Skeletal muscle tissue (tissue), 4 donors: ENCODE measurements around the gene DLST. TPM values are rescaled to one million over a fixed set of nuclear protein-coding genes. Genes with fewer than 3 reads are reported as not detected.
A peak's percentile ranks its signal among the peaks of the same experiment; 100 is the strongest.

Experiments
- H3K27ac ChIP-seq: one replicate; pipeline ENCODE4 v1.7.0; 2013; ENCODE audit warnings: mild to moderate bottlenecking, low read depth, low read length, inconsistent platforms
- H3K27me3 ChIP-seq, 3 donors: one replicate each; pipeline ENCODE4 v1.7.0; 2013; ENCODE audit warnings: low read length in 3 of 3; ENCODE audit not compliant: control insufficient read depth in 3 of 3, insufficient read depth in 3 of 3
- H3K36me3 ChIP-seq, 3 donors: one replicate each; pipeline ENCODE4 v1.7.0; 2013; ENCODE audit warnings: low read length in 3 of 3; ENCODE audit not compliant: control insufficient read depth in 3 of 3, insufficient read depth in 3 of 3
- H3K4me1 ChIP-seq, 3 donors: one replicate each; pipeline ENCODE4 v1.7.0; 2013; ENCODE audit warnings: low read length in 3 of 3, mild to moderate bottlenecking in 3 of 3; ENCODE audit not compliant: control insufficient read depth in 3 of 3, insufficient read depth in 3 of 3
- H3K4me3 ChIP-seq, 3 donors: one replicate each; pipeline ENCODE4 v1.7.0; 2013; ENCODE audit warnings: low read length in 3 of 3
- H3K9ac ChIP-seq, 3 donors: one replicate each; pipeline ENCODE4 v1.7.0; 2013; ENCODE audit warnings: low read length in 3 of 3, mild to moderate bottlenecking in 3 of 3, moderate library complexity in 2 of 3, low read depth in 1 of 3
- H3K9me3 ChIP-seq, 3 donors: one replicate each; pipeline ENCODE4 v1.7.0; 2013; ENCODE audit warnings: low read length in 3 of 3; ENCODE audit not compliant: control insufficient read depth in 3 of 3
- total RNA-seq: library from RNA; depleted of rRNA; stranded (reverse); fragments of >200 nt; gene quantifications from one replicate; pipeline ENCODE4 v1.2.3, GENCODE V29; 2014
- donor health status: Osteomylitis.

Gene DLST
- total RNA-seq, 1 donor from 2014 or later, result 38.1 TPM

- peaks cover 70 to 85% (median 79%) of the 10 kb centered on the region in 3 donors for H3K36me3 ChIP-seq
- no peaks in the 10 kb centered on the region for H3K9me3 ChIP-seq
- no peaks in the 10 kb centered on the region for H3K27me3 ChIP-seq
- no peak overlapping the region for H3K9ac ChIP-seq
- H3K4me3 ChIP-seq, result no peak overlapping the region
- no peaks in the 10 kb centered on the region for H3K4me1 ChIP-seq
- no peak overlapping the region for H3K27ac ChIP-seq
Measured at GRCh38 chr14:74893614-74894091, 11.9 kb downstream of the DLST start.

DNA sequence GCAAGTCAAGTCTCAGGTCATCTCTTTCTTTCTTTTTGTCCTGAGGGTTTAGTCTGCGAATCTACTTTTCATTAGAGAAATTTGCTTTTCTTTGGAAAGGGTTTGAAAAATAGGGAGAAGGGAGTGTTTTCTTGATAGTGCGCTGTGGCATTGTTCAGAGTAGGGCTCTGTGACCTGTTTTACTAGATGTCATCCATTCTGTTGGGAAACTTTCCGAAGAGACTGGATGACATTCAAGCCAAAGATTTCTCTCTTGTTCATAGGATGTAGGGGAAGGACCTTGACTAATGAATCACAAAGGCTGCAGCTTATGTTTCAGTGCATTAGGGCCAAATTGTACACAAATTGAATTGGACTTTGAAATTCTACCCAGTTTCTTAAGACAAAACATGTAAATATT lies 14.7 kb downstream of the DLST start:
- no peaks in the 10 kb centered on the region for H3K9me3 ChIP-seq
- no peaks in the 10 kb centered on the region for H3K4me1 ChIP-seq
- no peaks in the 10 kb centered on the region for H3K27me3 ChIP-seq
- no peak overlapping the region for H3K4me3 ChIP-seq
- H3K36me3 ChIP-seq, result peaks cover 79 to 96% (median 92%) of the 10 kb centered on the region in 3 donors
- no peak overlapping the region for H3K27ac ChIP-seq
- H3K9ac ChIP-seq, result no peak overlapping the region

DNA sequence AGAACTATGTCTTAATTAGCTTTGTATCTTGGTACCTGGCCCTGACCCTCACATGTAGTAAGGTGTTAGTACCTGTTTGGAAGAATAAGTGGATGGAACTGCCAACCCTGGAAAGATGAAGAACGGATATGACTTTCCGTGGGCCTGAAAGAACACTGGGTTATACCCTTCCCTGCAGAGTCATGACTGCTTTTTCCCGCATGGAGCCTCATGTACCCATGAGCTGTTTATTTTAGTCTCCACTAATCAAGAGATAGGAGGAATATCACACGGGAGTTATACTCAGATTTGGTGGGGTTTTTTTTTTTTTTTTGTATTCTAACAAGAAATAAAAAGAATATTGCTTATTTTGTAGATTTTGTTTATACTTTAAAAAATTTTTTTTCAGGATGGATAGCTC lies 15.9 kb downstream of the DLST start:
- Histone ChIP-seq H3K4me1 (no peaks in the 10 kb centered on the region), H3K9me3 (no peaks in the 10 kb centered on the region), H3K36me3 (peaks cover 84 to 95% (median 93%) of the 10 kb centered on the region in 3 donors), H3K27me3 (no peaks in the 10 kb centered on the region), H3K27ac (no peak overlapping the region), H3K9ac (no peak overlapping the region), H3K4me3 (no peak overlapping the region)

DNA sequence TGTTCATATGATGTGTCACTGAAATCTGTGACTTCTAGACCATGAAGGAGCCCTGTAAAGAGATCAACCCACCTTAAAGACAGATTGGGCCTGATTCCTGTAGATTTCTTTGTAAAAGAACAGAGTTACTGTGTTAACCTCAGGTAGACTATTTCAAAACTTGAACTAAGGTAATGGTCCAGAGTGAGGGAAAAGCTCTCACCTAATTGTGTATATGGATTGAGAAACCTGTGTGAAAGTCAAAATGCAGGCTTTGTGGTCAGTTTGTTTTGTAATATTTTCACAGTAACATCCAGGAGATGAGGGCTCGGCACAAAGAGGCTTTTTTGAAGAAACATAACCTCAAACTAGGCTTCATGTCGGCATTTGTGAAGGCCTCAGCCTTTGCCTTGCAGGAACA lies 16.4 kb downstream of the DLST start:
- no peak overlapping the region for H3K4me3 ChIP-seq
- H3K36me3 ChIP-seq, result peaks cover 84 to 95% (median 93%) of the 10 kb centered on the region in 3 donors
- H3K27ac ChIP-seq, result no peak overlapping the region
- H3K9ac ChIP-seq, result no peak overlapping the region
- no peaks in the 10 kb centered on the region for H3K27me3 ChIP-seq
- no peaks in the 10 kb centered on the region for H3K4me1 ChIP-seq
- no peaks in the 10 kb centered on the region for H3K9me3 ChIP-seq

DNA sequence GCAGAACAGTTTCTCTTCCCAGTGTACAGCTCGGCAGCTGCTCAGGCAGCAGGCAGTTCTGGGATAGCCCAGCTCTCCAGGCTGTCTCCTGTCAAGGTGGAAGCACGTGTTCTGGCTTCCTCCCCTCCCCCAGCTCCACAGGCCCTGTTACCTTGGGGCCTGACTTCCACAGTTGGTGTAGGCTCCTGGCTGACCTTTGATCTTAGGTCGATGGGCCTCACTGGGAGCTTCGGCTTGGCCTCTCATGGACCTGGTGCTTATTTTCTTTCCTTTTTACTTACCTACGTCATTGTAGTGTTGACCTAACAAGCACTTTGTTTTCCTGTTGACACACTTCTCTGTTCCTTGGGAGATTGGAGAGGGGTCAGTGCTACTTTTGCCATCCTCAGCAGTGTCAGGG lies 17.0 kb downstream of the DLST start:
- H3K27me3 ChIP-seq, result no peaks in the 10 kb centered on the region
- H3K4me3 ChIP-seq, result no peak overlapping the region
- no peak overlapping the region for H3K27ac ChIP-seq
- no peaks in the 10 kb centered on the region for H3K4me1 ChIP-seq
- H3K9ac ChIP-seq, result no peak overlapping the region
- no peaks in the 10 kb centered on the region for H3K9me3 ChIP-seq
- peaks cover 81 to 94% (median 90%) of the 10 kb centered on the region in 3 donors for H3K36me3 ChIP-seq

DNA sequence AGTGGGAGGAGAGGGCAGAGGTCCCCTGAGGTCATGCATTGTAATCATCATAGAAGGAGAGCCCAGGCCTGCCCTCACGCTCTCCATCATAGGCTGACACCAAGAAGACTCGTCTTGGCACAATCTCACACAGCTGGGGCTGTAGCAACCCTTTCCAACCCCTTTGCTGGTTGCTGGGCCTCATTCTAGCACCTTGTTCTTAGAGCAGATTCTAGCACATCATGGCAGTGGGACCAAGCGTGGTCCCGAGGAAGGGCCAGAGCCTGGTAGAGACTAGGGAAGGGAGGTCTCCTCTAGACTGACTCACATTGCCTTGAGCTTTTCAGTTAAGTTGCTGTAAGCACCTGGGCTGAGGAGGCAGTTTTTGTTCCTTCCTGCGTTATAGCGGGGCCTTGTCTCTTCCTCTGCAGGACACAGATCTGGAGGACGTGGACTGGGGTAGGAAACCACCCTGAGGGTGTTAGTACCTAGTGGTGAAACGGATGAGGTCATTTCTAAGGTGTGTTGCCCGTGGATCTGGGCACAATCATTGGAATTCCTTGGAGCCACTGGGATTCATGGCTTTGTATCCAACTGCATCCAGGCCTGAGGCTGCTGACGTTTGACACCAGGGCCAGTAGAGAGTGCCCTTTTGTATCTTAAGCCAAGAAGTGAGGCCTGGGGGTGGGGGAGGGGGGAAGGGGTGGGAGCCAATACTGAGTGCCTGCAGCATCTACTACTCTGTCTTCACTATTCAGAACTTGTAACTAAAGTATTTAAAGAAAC lies 21.4 kb downstream of the DLST start:
- H3K4me1 ChIP-seq, result peaks cover 23 to 26% (median 23%) of the 10 kb centered on the region in 3 donors
- no peak overlapping the region for H3K27ac ChIP-seq
- no peaks in the 10 kb centered on the region for H3K9me3 ChIP-seq
- no peaks in the 10 kb centered on the region for H3K27me3 ChIP-seq
- H3K9ac ChIP-seq, result no peak overlapping the region
- H3K4me3 ChIP-seq, result no peak overlapping the region
- H3K36me3 ChIP-seq, result peaks cover 52 to 61% (median 59%) of the 10 kb centered on the region in 3 donors

DNA sequence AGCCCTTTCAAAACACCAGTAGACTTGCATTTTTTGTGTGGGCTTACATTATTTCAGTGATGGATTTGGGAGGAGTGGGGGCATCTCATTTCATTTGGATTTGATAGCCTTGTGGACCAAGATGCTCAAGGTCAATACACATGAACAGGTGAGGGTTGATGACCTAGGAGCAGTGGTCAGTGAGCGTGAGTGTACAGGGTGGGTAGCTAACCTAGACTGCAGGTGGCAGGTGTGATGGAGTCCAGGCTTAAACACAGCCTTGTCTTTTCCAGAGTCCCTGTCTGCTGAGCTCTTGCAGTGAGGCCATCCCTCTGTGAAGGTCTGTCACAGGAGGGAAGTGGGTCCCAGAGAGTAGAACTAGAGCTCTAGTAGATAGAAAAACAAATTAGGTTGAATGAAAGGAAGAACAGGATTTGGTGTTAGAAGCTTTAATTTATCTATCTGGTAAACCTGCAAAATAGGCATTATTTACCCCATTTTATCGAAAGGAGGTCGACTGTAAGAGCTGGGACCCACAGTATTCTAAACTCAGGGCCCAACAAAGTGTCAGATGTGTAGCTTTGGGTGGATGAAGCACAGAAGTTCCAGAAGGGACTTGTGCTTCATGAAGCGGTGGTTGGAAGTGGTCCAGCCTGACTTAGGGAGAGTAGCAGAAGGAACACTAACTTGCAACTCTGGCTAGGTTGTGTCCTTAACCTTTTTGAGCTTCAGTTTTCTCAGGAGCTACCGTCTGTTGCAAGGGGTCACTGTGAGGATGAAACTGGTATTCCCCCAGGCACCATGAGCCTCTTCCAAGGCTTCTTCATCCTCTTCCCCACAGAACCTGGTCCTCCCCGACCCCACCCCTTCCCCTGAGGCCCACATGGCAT lies 23.2 kb downstream of the DLST start:
- no peak overlapping the region for H3K27ac ChIP-seq
- no peak overlapping the region for H3K9ac ChIP-seq
- H3K36me3 ChIP-seq, result peaks cover 36 to 44% (median 41%) of the 10 kb centered on the region in 3 donors
- H3K4me3 ChIP-seq, result no peak overlapping the region
- no peaks in the 10 kb centered on the region for H3K27me3 ChIP-seq
- H3K9me3 ChIP-seq, result no peaks in the 10 kb centered on the region
- peaks cover 30 to 37% (median 31%) of the 10 kb centered on the region in 3 donors for H3K4me1 ChIP-seq

DNA sequence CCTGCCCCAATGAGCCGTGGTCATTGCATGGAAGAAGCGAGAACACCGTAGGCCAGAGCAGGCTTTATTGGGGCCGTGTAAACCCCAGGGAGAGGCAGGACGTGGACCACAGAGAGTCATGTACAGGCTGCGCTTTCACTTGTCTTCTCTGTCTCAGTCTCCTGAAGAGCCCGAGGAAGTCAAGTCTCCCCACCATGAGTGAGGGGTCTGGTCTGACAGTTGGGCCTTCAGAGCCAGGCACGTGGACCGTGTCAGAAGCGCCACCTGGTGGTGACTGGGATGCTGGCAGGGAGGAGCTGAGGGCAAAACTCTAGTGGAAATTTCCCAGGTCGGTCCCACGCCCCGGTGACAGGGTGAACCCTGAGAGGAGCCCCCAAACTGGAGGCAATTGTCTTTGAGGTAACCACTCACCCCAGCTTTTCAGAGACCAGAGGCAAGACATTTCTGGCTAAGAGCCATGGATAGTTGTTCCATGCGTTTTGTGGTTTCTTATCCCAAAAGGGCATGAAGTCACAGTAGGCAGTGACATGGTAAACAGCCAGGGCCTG lies 24.0 kb downstream of the DLST start:
- peak overlapping the region in 2 of 3 donors; percentile 25 to 43 for H3K9ac ChIP-seq
- no peaks in the 10 kb centered on the region for H3K9me3 ChIP-seq
- H3K27me3 ChIP-seq, result no peaks in the 10 kb centered on the region
- H3K4me1 ChIP-seq, result peaks cover 30 to 39% (median 31%) of the 10 kb centered on the region in 3 donors
- H3K4me3 ChIP-seq, result no peak overlapping the region
- H3K36me3 ChIP-seq, result peaks cover 28 to 36% (median 33%) of the 10 kb centered on the region in 3 donors
- no peak overlapping the region for H3K27ac ChIP-seq

- Histone ChIP-seq H3K9me3 (no peaks in the 10 kb centered on the region), H3K27me3 (no peaks in the 10 kb centered on the region), H3K9ac (peak overlapping the region in 2 of 3 donors; percentile 5 to 60), H3K27ac (no peak overlapping the region), H3K36me3 (peaks cover 16 to 23% (median 20%) of the 10 kb centered on the region in 3 donors), H3K4me1 (peaks cover 30 to 39% (median 31%) of the 10 kb centered on the region in 3 donors), H3K4me3 (no peak overlapping the region)
Measured at GRCh38 chr14:74906925-74907521, 25.3 kb downstream of the DLST start.
